HG03097 (cell line): ENCODE results near the gene ERC2.

Experiments
- ATAC-seq: cut with Tn5 transposase; IDR thresholded peaks from one replicate; pipeline ENCODE4 v1.9.1; 2021; ENCODE audit not compliant: unreplicated experiment, low FRiP score

ERC2 gene

GRCh38 chr3:55643283-55643682 lies 825.0 kb downstream of the ERC2 start:
- ATAC-seq, result no peak

- no peak for ATAC-seq
Observed at GRCh38 chr3:55641964-55642363, 826.3 kb downstream of the ERC2 start.

- no peak for ATAC-seq
Observed at GRCh38 chr3:55639896-55640765, 828.1 kb downstream of the ERC2 start.

- no peak for ATAC-seq
Observed at GRCh38 chr3:55639143-55639542, 829.1 kb downstream of the ERC2 start.

- ATAC-seq, result no peak
Observed at GRCh38 chr3:55637906-55638638, 830.2 kb downstream of the ERC2 start.

- no peak for ATAC-seq
Observed at GRCh38 chr3:55636300-55637195, 831.7 kb downstream of the ERC2 start.

GRCh38 chr3:55634345-55634744 lies 833.9 kb downstream of the ERC2 start:
- ATAC-seq, result no peak

- ATAC-seq, result no peak
Observed at GRCh38 chr3:55633333-55633732, 834.9 kb downstream of the ERC2 start.

- ATAC-seq, result no peak
Observed at GRCh38 chr3:55631766-55632331, 836.4 kb downstream of the ERC2 start.

- ATAC-seq, result no peak
Observed at GRCh38 chr3:55630921-55631299, 837.4 kb downstream of the ERC2 start.

GRCh38 chr3:55630280-55630920 lies 837.9 kb downstream of the ERC2 start:
- no peak for ATAC-seq

- ATAC-seq, result no peak
Observed at GRCh38 chr3:55629432-55629831, 838.8 kb downstream of the ERC2 start.

- ATAC-seq, result no peak
Observed at GRCh38 chr3:55626279-55626665, 842.0 kb downstream of the ERC2 start.

- no peak for ATAC-seq
Observed at GRCh38 chr3:55624238-55624637, 844.0 kb downstream of the ERC2 start.

- no peak for ATAC-seq
Observed at GRCh38 chr3:55623786-55624185, 844.5 kb downstream of the ERC2 start.

- no peak for ATAC-seq
Observed at GRCh38 chr3:55622733-55623132, 845.5 kb downstream of the ERC2 start.

GRCh38 chr3:55622116-55622515 lies 846.2 kb downstream of the ERC2 start:
- no peak for ATAC-seq

GRCh38 chr3:55621648-55622047 lies 846.6 kb downstream of the ERC2 start:
- no peak for ATAC-seq

GRCh38 chr3:55621026-55621422 lies 847.2 kb downstream of the ERC2 start:
- no peak for ATAC-seq

GRCh38 chr3:55620351-55621025 lies 847.8 kb downstream of the ERC2 start:
- no peak for ATAC-seq
